ENCODE measurements around the gene TCF12. TPM values are rescaled to one million over a fixed set of nuclear protein-coding genes. Genes with fewer than 3 reads are reported as not detected.
A peak's percentile ranks its signal among the peaks of the same experiment; 100 is the strongest.

Gene TCF12
- polyA plus RNA-seq, 2 donors: 6.8 to 9.5 TPM

DNA sequence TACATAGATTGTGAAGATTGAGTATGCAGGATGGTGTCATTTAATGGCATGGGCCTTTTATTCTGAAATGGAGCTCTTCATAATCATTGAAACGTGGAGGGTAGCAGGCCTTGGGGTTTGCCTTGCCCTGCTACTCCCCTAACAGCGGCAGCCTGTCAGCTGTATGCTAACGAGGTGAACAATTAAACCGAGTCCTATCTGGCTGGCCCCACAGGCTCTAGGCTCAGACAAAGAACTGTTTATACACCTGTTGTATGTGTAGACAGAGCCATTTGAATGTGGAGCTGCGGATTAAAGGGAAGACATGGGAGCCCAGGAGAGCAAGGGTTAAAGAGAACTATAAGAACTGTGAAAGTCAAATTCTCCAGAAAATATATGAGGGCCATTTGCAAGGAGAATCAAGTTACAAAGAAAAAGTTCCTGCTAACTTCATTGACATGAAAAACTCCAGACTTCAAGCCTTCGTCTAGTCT is 341.2 kb downstream of the TCF12 start:
- no peaks in the 10 kb centered on the region for H3K36me3 ChIP-seq (ENCODE audit: control insufficient read depth in 2 of 2, insufficient read depth in 2 of 2, low read length in 1 of 2)
- H3K9me3 ChIP-seq (ENCODE audit: control insufficient read depth in 2 of 2, insufficient read depth in 1 of 2, low read depth in 1 of 2, low read length in 1 of 2): no peaks in the 10 kb centered on the region
- no peaks in the 10 kb centered on the region for H3K27me3 ChIP-seq (ENCODE audit: control insufficient read depth in 1 of 2, insufficient read depth in 2 of 2, low read length in 2 of 2)
- no peaks in the 10 kb centered on the region for H3K4me1 ChIP-seq (ENCODE audit: control insufficient read depth in 2 of 2, insufficient read depth in 2 of 2, low read length in 1 of 2)
- WGBS, 2 donors: 51 to 68% methylated on average over 6 of the region's 6 CpGs
- no peak overlapping the region for H3K4me3 ChIP-seq (ENCODE audit: low read depth in 1 of 2, low read length in 2 of 2)
- no peak overlapping the region for H3K27ac ChIP-seq (ENCODE audit: low read depth in 2 of 2, low read length in 1 of 2)

DNA sequence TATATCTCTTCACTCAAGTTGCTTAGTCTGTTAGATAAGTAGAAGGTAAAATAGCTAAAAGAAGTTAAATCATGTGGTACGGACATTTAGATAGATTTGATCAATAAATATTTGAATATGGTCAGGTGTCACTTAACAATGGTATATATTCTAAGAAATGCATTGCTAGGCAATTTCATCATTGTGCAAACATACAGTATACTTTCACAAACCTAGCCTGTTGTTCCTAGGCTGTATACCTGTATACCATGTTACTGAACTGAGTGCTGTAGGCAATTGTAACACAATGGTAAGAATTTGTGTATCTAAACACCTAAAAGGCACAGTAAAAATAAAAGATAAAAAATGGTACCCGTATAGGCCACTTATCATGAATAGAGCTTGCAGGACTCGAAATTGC is 345.1 kb downstream of the TCF12 start:
- H3K4me1 ChIP-seq (ENCODE audit: control insufficient read depth in 2 of 2, insufficient read depth in 2 of 2, low read length in 1 of 2): no peaks in the 10 kb centered on the region
- no peaks in the 10 kb centered on the region for H3K36me3 ChIP-seq (ENCODE audit: control insufficient read depth in 2 of 2, insufficient read depth in 2 of 2, low read length in 1 of 2)
- no peak overlapping the region for H3K4me3 ChIP-seq (ENCODE audit: low read depth in 1 of 2, low read length in 2 of 2)
- H3K27me3 ChIP-seq (ENCODE audit: control insufficient read depth in 1 of 2, insufficient read depth in 2 of 2, low read length in 2 of 2): no peaks in the 10 kb centered on the region
- 83 to 92% methylated on average over 3 of the region's 3 CpGs for WGBS, 2 donors
- H3K9me3 ChIP-seq (ENCODE audit: control insufficient read depth in 2 of 2, insufficient read depth in 1 of 2, low read depth in 1 of 2, low read length in 1 of 2): no peaks in the 10 kb centered on the region
- no peak overlapping the region for H3K27ac ChIP-seq (ENCODE audit: low read depth in 2 of 2, low read length in 1 of 2)

DNA sequence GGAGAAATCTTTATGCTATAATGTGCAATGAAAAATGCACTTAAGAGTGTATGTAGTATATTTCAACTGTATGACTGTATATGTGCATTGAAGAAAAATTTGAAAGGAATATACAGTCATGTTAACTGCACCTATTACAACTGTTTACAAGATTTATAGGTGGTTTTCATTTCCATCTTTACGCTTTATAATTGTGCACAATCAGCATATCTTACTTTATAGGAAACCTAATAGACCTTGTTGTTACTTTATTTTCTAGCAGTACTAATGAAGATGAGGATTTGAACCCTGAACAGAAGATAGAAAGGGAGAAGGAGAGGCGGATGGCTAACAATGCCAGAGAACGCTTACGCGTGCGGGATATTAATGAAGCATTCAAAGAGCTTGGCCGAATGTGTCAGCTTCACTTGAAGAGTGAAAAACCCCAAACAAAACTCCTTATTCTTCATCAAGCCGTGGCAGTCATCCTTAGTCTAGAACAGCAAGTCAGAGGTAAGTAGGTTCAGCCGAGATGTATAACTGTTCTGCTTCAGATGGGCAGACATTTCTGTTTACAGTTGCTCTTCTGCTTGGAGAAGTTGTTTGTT is 354.4 kb downstream of the TCF12 start:
- WGBS, 2 donors: 76 to 81% methylated on average over 9 of the region's 9 CpGs
- H3K4me3 ChIP-seq (ENCODE audit: low read depth in 1 of 2, low read length in 2 of 2): no peak overlapping the region
- H3K4me1 ChIP-seq (ENCODE audit: control insufficient read depth in 2 of 2, insufficient read depth in 2 of 2, low read length in 1 of 2): no peaks in the 10 kb centered on the region
- H3K36me3 ChIP-seq (ENCODE audit: control insufficient read depth in 2 of 2, insufficient read depth in 2 of 2, low read length in 1 of 2): peaks cover 2 to 4% of the 10 kb centered on the region in 2 donors
- H3K9me3 ChIP-seq (ENCODE audit: control insufficient read depth in 2 of 2, insufficient read depth in 1 of 2, low read depth in 1 of 2, low read length in 1 of 2): no peaks in the 10 kb centered on the region
- H3K27me3 ChIP-seq (ENCODE audit: control insufficient read depth in 1 of 2, insufficient read depth in 2 of 2, low read length in 2 of 2): no peaks in the 10 kb centered on the region
- no peak overlapping the region for H3K27ac ChIP-seq (ENCODE audit: low read depth in 2 of 2, low read length in 1 of 2)

DNA sequence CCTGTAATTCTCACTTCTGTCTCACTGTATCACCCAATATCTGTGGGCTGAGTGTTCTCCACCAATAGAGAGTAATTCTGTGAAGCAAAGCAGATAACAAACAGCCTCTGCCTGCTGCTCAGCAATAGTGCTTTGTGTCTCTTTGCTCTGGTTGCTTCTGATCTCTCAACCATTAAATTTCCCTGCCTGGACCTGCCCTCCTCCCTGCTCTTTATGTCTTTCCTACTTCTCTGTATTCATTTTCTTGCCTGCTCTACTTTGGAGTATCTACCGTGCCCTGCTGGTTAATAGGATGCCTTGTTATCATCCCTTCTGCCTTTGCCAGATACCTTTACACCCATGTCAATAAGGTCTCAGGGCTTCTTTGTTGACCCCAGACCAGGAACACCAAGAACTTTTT is 355.0 kb downstream of the TCF12 start:
- no peak overlapping the region for H3K4me3 ChIP-seq (ENCODE audit: low read depth in 1 of 2, low read length in 2 of 2)
- peak overlapping the region in 1 of 2 donors; percentile 1 for H3K27ac ChIP-seq (ENCODE audit: low read depth in 2 of 2, low read length in 1 of 2)
- WGBS, 2 donors: 56 to 65% methylated on average over 1 of the region's 1 CpG
- H3K4me1 ChIP-seq (ENCODE audit: control insufficient read depth in 2 of 2, insufficient read depth in 2 of 2, low read length in 1 of 2): no peaks in the 10 kb centered on the region
- no peaks in the 10 kb centered on the region for H3K9me3 ChIP-seq (ENCODE audit: control insufficient read depth in 2 of 2, insufficient read depth in 1 of 2, low read depth in 1 of 2, low read length in 1 of 2)
- peaks cover 2 to 4% of the 10 kb centered on the region in 2 donors for H3K36me3 ChIP-seq (ENCODE audit: control insufficient read depth in 2 of 2, insufficient read depth in 2 of 2, low read length in 1 of 2)
- no peaks in the 10 kb centered on the region for H3K27me3 ChIP-seq (ENCODE audit: control insufficient read depth in 1 of 2, insufficient read depth in 2 of 2, low read length in 2 of 2)

DNA sequence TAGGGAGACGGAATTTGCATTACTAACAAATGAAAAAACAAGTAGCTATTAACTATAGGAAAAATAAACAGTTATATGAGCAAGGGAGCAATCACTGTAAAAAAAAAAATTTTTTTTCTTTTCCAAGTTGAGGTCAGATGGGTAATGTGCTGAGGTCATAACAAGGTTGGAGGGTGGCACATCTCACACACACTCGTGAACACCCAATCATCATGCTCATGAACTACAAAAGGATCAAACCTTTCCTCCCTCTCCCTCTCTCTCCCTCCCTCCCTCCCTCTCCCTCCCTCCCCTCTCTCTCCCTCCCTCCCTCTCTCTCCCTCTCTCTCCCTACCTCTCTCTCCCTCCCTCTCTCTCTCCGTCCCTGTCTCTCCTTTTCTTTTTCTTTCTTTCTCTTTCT is 360.0 kb downstream of the TCF12 start:
- H3K27ac ChIP-seq (ENCODE audit: low read depth in 2 of 2, low read length in 1 of 2): no peak overlapping the region
- H3K27me3 ChIP-seq (ENCODE audit: control insufficient read depth in 1 of 2, insufficient read depth in 2 of 2, low read length in 2 of 2): no peaks in the 10 kb centered on the region
- no peak overlapping the region for H3K4me3 ChIP-seq (ENCODE audit: low read depth in 1 of 2, low read length in 2 of 2)
- H3K4me1 ChIP-seq (ENCODE audit: control insufficient read depth in 2 of 2, insufficient read depth in 2 of 2, low read length in 1 of 2): no peaks in the 10 kb centered on the region
- H3K9me3 ChIP-seq (ENCODE audit: control insufficient read depth in 2 of 2, insufficient read depth in 1 of 2, low read depth in 1 of 2, low read length in 1 of 2): no peaks in the 10 kb centered on the region
- 90 to 91% methylated on average over 3 of the region's 3 CpGs for WGBS, 2 donors
- peaks cover 4 to 6% of the 10 kb centered on the region in 2 donors for H3K36me3 ChIP-seq (ENCODE audit: control insufficient read depth in 2 of 2, insufficient read depth in 2 of 2, low read length in 1 of 2)

DNA sequence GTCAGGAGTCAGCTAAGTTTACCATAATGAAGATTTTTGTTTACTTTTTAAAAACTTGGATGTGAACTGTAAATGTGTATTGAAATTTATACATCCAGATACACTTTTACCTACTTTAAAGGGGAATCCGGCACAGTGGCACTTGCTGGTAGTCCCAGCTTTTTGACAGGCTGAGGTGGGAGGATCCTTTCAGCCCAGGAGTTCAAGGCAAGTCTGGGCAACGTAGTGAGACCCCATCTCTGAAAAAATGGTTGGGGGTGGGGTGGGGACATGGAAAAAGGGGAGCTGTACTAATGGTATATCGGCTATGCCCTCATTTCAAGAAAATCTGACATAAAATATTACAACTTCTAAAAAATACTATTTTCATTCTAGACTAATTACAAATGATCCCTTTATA is 362.0 kb downstream of the TCF12 start:
- H3K36me3 ChIP-seq (ENCODE audit: control insufficient read depth in 2 of 2, insufficient read depth in 2 of 2, low read length in 1 of 2): peaks cover 4 to 5% of the 10 kb centered on the region in 2 donors
- 96 to 97% methylated on average over 3 of the region's 3 CpGs for WGBS, 2 donors
- H3K27me3 ChIP-seq (ENCODE audit: control insufficient read depth in 1 of 2, insufficient read depth in 2 of 2, low read length in 2 of 2): no peaks in the 10 kb centered on the region
- no peaks in the 10 kb centered on the region for H3K4me1 ChIP-seq (ENCODE audit: control insufficient read depth in 2 of 2, insufficient read depth in 2 of 2, low read length in 1 of 2)
- no peak overlapping the region for H3K27ac ChIP-seq (ENCODE audit: low read depth in 2 of 2, low read length in 1 of 2)
- no peak overlapping the region for H3K4me3 ChIP-seq (ENCODE audit: low read depth in 1 of 2, low read length in 2 of 2)
- no peaks in the 10 kb centered on the region for H3K9me3 ChIP-seq (ENCODE audit: control insufficient read depth in 2 of 2, insufficient read depth in 1 of 2, low read depth in 1 of 2, low read length in 1 of 2)

DNA sequence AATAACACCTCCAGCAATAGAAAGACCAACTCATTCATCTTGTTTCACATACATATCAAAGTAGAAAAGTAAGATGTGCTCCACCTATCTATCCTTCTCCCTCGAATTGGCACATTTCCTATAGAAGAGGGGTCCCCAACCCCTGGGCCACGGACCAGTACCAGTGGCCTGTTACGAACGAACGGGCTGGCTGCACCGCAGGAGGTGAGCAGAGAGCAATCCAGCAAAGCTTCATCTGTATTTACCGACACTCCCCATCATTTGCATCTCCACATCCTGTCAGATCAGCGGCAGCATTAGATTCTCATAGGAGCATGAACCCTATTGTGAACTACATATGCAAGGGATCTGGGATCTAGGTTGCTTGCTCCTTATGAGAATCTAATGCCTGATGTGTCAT is 362.9 kb downstream of the TCF12 start:
- no peak overlapping the region for H3K4me3 ChIP-seq (ENCODE audit: low read depth in 1 of 2, low read length in 2 of 2)
- 86 to 90% methylated on average over 8 of the region's 8 CpGs for WGBS, 2 donors
- H3K36me3 ChIP-seq (ENCODE audit: control insufficient read depth in 2 of 2, insufficient read depth in 2 of 2, low read length in 1 of 2): peaks cover 2% of the 10 kb centered on the region in 2 donors
- H3K4me1 ChIP-seq (ENCODE audit: control insufficient read depth in 2 of 2, insufficient read depth in 2 of 2, low read length in 1 of 2): no peaks in the 10 kb centered on the region
- no peak overlapping the region for H3K27ac ChIP-seq (ENCODE audit: low read depth in 2 of 2, low read length in 1 of 2)
- H3K9me3 ChIP-seq (ENCODE audit: control insufficient read depth in 2 of 2, insufficient read depth in 1 of 2, low read depth in 1 of 2, low read length in 1 of 2): no peaks in the 10 kb centered on the region
- no peaks in the 10 kb centered on the region for H3K27me3 ChIP-seq (ENCODE audit: control insufficient read depth in 1 of 2, insufficient read depth in 2 of 2, low read length in 2 of 2)

DNA sequence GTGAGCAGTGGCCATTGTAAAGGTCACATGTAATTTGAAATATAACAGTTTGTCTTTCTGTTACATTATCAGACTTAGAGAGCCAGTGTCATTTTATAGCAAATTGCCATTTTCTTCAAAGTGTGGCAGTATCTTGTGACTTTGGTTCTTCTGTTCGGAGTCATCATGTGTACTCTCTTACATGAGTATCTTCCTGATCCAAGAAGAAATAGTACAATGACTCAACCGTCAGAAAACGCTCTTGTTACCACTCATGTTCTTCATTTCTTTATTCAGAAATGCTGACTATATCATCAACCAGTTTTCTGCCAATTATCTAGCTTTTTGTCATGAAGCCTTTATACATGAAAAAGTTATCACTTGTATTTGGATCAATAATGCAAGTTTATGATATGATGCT is 364.2 kb downstream of the TCF12 start:
- Histone ChIP-seq H3K4me3 (ENCODE audit: low read depth in 1 of 2, low read length in 2 of 2) (no peak overlapping the region), H3K9me3 (ENCODE audit: control insufficient read depth in 2 of 2, insufficient read depth in 1 of 2, low read depth in 1 of 2, low read length in 1 of 2) (no peaks in the 10 kb centered on the region), H3K4me1 (ENCODE audit: control insufficient read depth in 2 of 2, insufficient read depth in 2 of 2, low read length in 1 of 2) (no peaks in the 10 kb centered on the region), H3K27ac (ENCODE audit: low read depth in 2 of 2, low read length in 1 of 2) (no peak overlapping the region), H3K36me3 (ENCODE audit: control insufficient read depth in 2 of 2, insufficient read depth in 2 of 2, low read length in 1 of 2) (peaks cover 2% of the 10 kb centered on the region in 2 donors), H3K27me3 (ENCODE audit: control insufficient read depth in 1 of 2, insufficient read depth in 2 of 2, low read length in 2 of 2) (no peaks in the 10 kb centered on the region)
- 92 to 93% methylated on average over 3 of the region's 3 CpGs for WGBS, 2 donors

DNA sequence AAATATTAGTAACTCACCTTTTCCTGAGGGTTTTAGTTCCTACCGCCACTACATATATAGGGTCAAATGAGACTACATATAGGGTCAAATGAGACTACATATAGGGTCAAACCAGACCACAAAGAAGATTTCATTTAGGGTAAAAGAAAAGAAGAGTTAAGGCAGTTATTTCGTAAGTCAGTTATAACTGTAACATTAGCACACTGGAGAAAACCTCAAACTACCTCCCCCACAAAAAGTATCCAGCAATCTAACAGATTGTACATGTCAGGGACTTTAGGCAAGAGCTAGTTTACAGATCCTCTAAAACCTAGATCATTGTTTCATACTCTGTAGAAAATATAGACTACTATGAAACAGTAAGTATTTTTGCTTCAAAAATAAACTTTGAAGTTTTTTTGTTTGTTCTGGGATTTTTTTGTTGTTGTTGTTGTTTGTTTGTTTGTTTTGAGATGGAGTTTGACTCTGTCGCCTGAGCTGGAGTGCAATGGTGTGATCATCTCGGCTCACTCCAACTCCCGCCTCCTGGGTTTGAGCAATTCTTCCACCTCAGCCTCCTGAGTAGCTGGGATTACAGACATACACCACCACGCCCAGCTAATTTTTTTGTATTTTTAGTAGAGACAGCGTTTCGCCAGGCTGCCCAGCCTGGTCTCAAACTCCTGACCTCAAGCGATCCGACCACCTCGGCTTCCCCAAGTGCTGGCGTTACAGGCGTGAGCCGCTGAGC is 365.5 kb downstream of the TCF12 start:
- no peaks in the 10 kb centered on the region for H3K9me3 ChIP-seq (ENCODE audit: control insufficient read depth in 2 of 2, insufficient read depth in 1 of 2, low read depth in 1 of 2, low read length in 1 of 2)
- 80 to 87% methylated on average over 14 of the region's 14 CpGs for WGBS, 2 donors

DNA sequence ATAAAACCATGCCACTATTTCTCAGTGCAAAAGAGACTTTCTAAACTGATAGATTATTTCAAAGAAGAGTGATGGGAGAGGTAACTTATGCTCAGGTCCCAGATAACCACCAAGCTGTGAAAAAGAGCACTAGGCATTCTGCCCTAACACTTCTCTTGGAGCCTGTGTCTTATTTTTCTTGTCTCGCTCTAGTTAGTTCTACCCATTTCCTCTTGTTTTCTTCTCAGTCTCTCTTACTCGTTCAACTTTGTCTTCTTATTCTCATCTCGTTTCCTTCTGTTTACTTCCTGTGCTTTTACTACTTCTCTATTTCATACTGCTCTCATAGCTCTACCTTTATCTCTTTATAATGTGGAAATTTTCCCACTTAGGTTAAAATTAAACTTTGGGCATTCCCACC is 366.1 kb downstream of the TCF12 start:
- 72 to 73% methylated on average over 3 of the region's 3 CpGs for WGBS, 2 donors
- Histone ChIP-seq H3K27me3 (ENCODE audit: control insufficient read depth in 1 of 2, insufficient read depth in 2 of 2, low read length in 2 of 2) (no peaks in the 10 kb centered on the region), H3K27ac (ENCODE audit: low read depth in 2 of 2, low read length in 1 of 2) (no peak overlapping the region)

More for the DNA sequence above, 365.5 kb downstream of the TCF12 start:
- H3K4me3 ChIP-seq (ENCODE audit: low read depth in 1 of 2, low read length in 2 of 2): no peak overlapping the region
- no peaks in the 10 kb centered on the region for H3K4me1 ChIP-seq (ENCODE audit: control insufficient read depth in 2 of 2, insufficient read depth in 2 of 2, low read length in 1 of 2)
- H3K36me3 ChIP-seq (ENCODE audit: control insufficient read depth in 2 of 2, insufficient read depth in 2 of 2, low read length in 1 of 2): peaks cover 2% of the 10 kb centered on the region in 2 donors
- H3K27me3 ChIP-seq (ENCODE audit: control insufficient read depth in 1 of 2, insufficient read depth in 2 of 2, low read length in 2 of 2): no peaks in the 10 kb centered on the region
- no peak overlapping the region for H3K27ac ChIP-seq (ENCODE audit: low read depth in 2 of 2, low read length in 1 of 2)

More for the DNA sequence above, 366.1 kb downstream of the TCF12 start:
- no peaks in the 10 kb centered on the region for H3K9me3 ChIP-seq (ENCODE audit: control insufficient read depth in 2 of 2, insufficient read depth in 1 of 2, low read depth in 1 of 2, low read length in 1 of 2)
- H3K4me3 ChIP-seq (ENCODE audit: low read depth in 1 of 2, low read length in 2 of 2): no peak overlapping the region
- peaks cover 2% of the 10 kb centered on the region in 2 donors for H3K36me3 ChIP-seq (ENCODE audit: control insufficient read depth in 2 of 2, insufficient read depth in 2 of 2, low read length in 1 of 2)
- H3K4me1 ChIP-seq (ENCODE audit: control insufficient read depth in 2 of 2, insufficient read depth in 2 of 2, low read length in 1 of 2): no peaks in the 10 kb centered on the region
